Ureter (tissue), 1 donor: ENCODE data around the gene SLC17A4. TPM values are rescaled to one million over a fixed set of nuclear protein-coding genes. Genes with fewer than 3 reads are reported as not detected.
"Not testable (repeated sequence)": the region's sequence is repeated elsewhere in the genome, so short reads cannot be mapped to it uniquely, and the experiment has no call there.

Experiments used
- DNase-seq: peaks from one replicate; pipeline ENCODE4 v3.0.0-alpha.2; 2020; ENCODE audit warnings: low spot score
- total RNA-seq: library from RNA; stranded (reverse); gene quantifications from one replicate; pipeline ENCODE4 v1.2.4, GENCODE V29; 2023
- donor health status: DM: yes; HTN: yes; CAD: no.

Gene SLC17A4
- total RNA-seq = not detected

- DNase-seq = no peak
Measured at GRCh38 chr6:25754535-25754934, at the start of gene SLC17A4. TSS of gene SLC17A4 (plus strand) at chr6:25754742. CDS start at chr6:25761963, 7,221 bp downstream.

GRCh38 chr6:25706314-25707014 is 48.1 kb upstream of the SLC17A4 start:
- no peak for DNase-seq

- DNase-seq = no peak
Measured at GRCh38 chr6:25709761-25710160, 44.8 kb upstream of the SLC17A4 start.

- no peak for DNase-seq
Measured at GRCh38 chr6:25710287-25710686, 44.3 kb upstream of the SLC17A4 start.

- DNase-seq = no peak
Measured at GRCh38 chr6:25713824-25714223, 40.7 kb upstream of the SLC17A4 start.

GRCh38 chr6:25714765-25715164 is 39.8 kb upstream of the SLC17A4 start:
- DNase-seq = no peak

GRCh38 chr6:25715794-25716193 is 38.7 kb upstream of the SLC17A4 start:
- DNase-seq = no peak

GRCh38 chr6:25717866-25718740 is 36.4 kb upstream of the SLC17A4 start:
- DNase-seq = no peak

- no peak for DNase-seq
Measured at GRCh38 chr6:25726122-25726911, 28.2 kb upstream of the SLC17A4 start.

- no peak for DNase-seq
Measured at GRCh38 chr6:25727028-25727427, 27.5 kb upstream of the SLC17A4 start.

- no peak for DNase-seq
Measured at GRCh38 chr6:25730907-25731306, 23.6 kb upstream of the SLC17A4 start.

- no peak for DNase-seq
Measured at GRCh38 chr6:25731721-25732120, 22.8 kb upstream of the SLC17A4 start.

GRCh38 chr6:25732468-25733198 is 21.9 kb upstream of the SLC17A4 start:
- DNase-seq = no peak

- DNase-seq = no peak
Measured at GRCh38 chr6:25735261-25735660, 19.3 kb upstream of the SLC17A4 start.

GRCh38 chr6:25743868-25744267 is 10.7 kb upstream of the SLC17A4 start:
- DNase-seq = no peak

GRCh38 chr6:25745836-25746235 is 8.7 kb upstream of the SLC17A4 start:
- DNase-seq = no peak

GRCh38 chr6:25746968-25747367 is 7.6 kb upstream of the SLC17A4 start:
- no peak for DNase-seq

- DNase-seq = no peak
Measured at GRCh38 chr6:25747477-25747876, 7.1 kb upstream of the SLC17A4 start.

- no peak for DNase-seq
Measured at GRCh38 chr6:25748049-25748448, 6.5 kb upstream of the SLC17A4 start.

- not testable (repeated sequence) for DNase-seq
Measured at GRCh38 chr6:25748601-25749517, 5.7 kb upstream of the SLC17A4 start.
